Measurements from ENCODE around the gene ATF6.

- TF ChIP-seq CTCF (IDR thresholded peaks at IDR 0.05; ENCODE audit: extremely low read depth in 1 of 2, insufficient read depth in 1 of 2, low read depth in 1 of 2, low read length in 2 of 2), result no peak
- no peak for TF ChIP-seq POLR2A (IDR thresholded peaks at IDR 0.05; ENCODE audit: low read depth, low read length)
- TF ChIP-seq FOS (IDR thresholded peaks at IDR 0.05; ENCODE audit: borderline replicate concordance, insufficient read depth, low read length), result no peak
- no peak for TF ChIP-seq EZH2 (IDR thresholded peaks at IDR 0.05; ENCODE audit: borderline replicate concordance, low read depth, low read length, severe bottlenecking)
Measured at GRCh38 chr1:161956097-161956496, 190.0 kb downstream of the ATF6 start.

Measured in endothelial cell of umbilical vein (primary cell).